Measurements from ENCODE around the gene DTNBP1.

DTNBP1 gene

GRCh38 chr6:15515226-15515625 is 147.6 kb downstream of the DTNBP1 start:
- TF ChIP-seq, protein P1, sequence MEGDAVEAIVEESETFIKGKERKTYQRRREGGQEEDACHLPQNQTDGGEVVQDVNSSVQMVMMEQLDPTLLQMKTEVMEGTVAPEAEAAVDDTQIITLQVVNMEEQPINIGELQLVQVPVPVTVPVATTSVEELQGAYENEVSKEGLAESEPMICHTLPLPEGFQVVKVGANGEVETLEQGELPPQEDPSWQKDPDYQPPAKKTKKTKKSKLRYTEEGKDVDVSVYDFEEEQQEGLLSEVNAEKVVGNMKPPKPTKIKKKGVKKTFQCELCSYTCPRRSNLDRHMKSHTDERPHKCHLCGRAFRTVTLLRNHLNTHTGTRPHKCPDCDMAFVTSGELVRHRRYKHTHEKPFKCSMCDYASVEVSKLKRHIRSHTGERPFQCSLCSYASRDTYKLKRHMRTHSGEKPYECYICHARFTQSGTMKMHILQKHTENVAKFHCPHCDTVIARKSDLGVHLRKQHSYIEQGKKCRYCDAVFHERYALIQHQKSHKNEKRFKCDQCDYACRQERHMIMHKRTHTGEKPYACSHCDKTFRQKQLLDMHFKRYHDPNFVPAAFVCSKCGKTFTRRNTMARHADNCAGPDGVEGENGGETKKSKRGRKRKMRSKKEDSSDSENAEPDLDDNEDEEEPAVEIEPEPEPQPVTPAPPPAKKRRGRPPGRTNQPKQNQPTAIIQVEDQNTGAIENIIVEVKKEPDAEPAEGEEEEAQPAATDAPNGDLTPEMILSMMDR (conservative IDR thresholded peaks at IDR 0.05; ENCODE audit: low read depth, low read length), result no peak
- H3K4me3 ChIP-seq (ENCODE audit: low read length), result no peak overlapping the region
- no peak for DNase-seq (ENCODE audit: low read depth)

GRCh38 chr6:15513801-15514711 is 148.8 kb downstream of the DTNBP1 start:
- TF ChIP-seq, protein P1 (conservative IDR thresholded peaks at IDR 0.05; ENCODE audit: low read depth, low read length), result no peak
- no peak overlapping the region for H3K4me3 ChIP-seq (ENCODE audit: low read length)
- DNase-seq (ENCODE audit: low read depth), result no peak

GRCh38 chr6:15513131-15513771 is 149.6 kb downstream of the DTNBP1 start:
- TF ChIP-seq, protein P1 (conservative IDR thresholded peaks at IDR 0.05; ENCODE audit: low read depth, low read length), result no peak
- no peak overlapping the region for H3K4me3 ChIP-seq (ENCODE audit: low read length)
- DNase-seq (ENCODE audit: low read depth), result no peak

DNA sequence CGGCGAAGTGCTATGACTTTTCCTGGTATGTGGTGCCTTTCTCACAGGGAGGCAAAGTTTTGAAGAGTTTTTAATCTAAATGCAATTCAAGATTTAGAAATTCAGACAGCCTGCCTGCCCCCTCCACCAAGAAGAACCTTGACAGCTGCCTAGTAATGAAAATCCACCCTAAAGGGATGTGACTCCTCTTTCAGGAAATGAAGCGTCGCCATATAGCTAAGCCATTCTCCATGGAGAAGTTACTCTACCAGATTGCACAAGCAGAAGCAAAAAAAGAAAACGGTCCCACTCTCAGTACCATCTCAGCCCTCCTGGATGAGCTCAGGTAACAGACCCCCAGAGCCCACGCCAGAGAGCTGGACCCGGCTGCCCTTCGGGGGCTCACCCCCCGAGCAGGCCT is 150.1 kb downstream of the DTNBP1 start:
- no peak overlapping the region for H3K4me3 ChIP-seq (ENCODE audit: low read length)
- TF ChIP-seq, protein P1 (conservative IDR thresholded peaks at IDR 0.05; ENCODE audit: low read depth, low read length), result no peak
- DNase-seq (ENCODE audit: low read depth), result no peak

DNA sequence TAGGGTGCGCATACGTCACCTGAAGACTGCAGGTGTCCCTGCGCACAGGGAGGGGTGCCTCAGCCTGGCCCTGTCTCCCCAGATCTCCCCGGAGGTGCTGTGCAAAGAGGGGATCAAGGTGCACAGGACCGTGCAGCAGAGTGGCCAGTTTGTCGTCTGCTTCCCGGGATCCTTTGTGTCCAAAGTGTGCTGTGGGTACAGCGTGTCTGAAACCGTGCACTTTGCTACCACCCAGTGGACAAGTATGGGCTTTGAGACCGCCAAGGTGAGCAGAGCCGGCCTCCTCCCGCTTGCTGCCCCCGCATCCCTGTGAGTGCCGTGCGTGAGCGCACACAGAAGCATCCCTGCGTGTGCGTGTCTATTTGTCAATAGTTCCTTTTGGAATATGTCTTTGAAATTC is 150.7 kb downstream of the DTNBP1 start:
- TF ChIP-seq, protein P1 (conservative IDR thresholded peaks at IDR 0.05; ENCODE audit: low read depth, low read length), result peak; percentile 28
- DNase-seq (ENCODE audit: low read depth), result no peak
- H3K4me3 ChIP-seq (ENCODE audit: low read length), result no peak overlapping the region

GRCh38 chr6:15511248-15512125 is 151.3 kb downstream of the DTNBP1 start:
- no peak overlapping the region for H3K4me3 ChIP-seq (ENCODE audit: low read length)
- TF ChIP-seq, protein P1 (conservative IDR thresholded peaks at IDR 0.05; ENCODE audit: low read depth, low read length), result no peak
- no peak for DNase-seq (ENCODE audit: low read depth)

Data from retinal pigment epithelial cell (primary cell).